ENCODE data around the gene SPTBN5.

DNA sequence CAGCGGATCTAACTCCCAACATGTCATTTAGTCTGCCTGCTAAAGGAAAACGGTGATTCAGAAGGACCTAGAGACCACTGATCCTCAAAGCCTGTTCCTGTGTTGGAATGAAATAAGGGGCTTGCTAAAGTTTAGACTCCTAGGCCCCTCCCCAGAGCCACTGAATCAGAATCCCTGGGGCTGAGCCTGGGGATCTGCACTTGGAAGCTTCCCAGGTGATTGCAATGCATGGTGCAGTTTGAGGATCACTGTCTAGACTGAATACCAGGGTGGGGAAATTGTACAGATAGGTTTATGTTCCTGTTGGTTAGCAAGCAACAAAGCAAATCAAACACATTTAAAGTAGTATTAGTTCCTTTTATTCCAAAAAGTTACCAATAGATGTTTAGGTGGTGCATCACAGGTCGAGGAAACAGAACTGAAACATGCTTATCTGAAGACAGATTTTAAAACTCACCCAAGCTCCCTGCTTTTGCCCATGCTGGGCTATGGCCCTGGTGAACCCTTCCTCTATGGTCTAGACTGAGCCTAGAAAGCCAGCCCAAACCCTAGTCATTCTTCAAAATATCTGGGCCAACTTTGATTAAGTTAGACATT is 29.6 kb upstream of the SPTBN5 start:
- no peak for TF ChIP-seq POLR2A (IDR thresholded peaks at IDR 0.05)
- TF ChIP-seq, protein P1, sequence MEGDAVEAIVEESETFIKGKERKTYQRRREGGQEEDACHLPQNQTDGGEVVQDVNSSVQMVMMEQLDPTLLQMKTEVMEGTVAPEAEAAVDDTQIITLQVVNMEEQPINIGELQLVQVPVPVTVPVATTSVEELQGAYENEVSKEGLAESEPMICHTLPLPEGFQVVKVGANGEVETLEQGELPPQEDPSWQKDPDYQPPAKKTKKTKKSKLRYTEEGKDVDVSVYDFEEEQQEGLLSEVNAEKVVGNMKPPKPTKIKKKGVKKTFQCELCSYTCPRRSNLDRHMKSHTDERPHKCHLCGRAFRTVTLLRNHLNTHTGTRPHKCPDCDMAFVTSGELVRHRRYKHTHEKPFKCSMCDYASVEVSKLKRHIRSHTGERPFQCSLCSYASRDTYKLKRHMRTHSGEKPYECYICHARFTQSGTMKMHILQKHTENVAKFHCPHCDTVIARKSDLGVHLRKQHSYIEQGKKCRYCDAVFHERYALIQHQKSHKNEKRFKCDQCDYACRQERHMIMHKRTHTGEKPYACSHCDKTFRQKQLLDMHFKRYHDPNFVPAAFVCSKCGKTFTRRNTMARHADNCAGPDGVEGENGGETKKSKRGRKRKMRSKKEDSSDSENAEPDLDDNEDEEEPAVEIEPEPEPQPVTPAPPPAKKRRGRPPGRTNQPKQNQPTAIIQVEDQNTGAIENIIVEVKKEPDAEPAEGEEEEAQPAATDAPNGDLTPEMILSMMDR (IDR thresholded peaks at IDR 0.05) = no peak
